OCI-LY1 (cell line): Measurements from ENCODE around the gene RIPK4.

Source experiments
- H2AFZ ChIP-seq: fragments of 200-600 bp; sonication (generic), shearing (Covaris generic); 2 replicates; pipeline ENCODE4 v1.6.0; 2014; ENCODE audit warnings: antibody characterized with exemption, mild to moderate bottlenecking, low read length
- H3F3A ChIP-seq: fragments of 200-600 bp; sonication (generic), shearing (Covaris generic); 2 replicates; pipeline ENCODE4 v1.6.0; 2014; ENCODE audit warnings: mild to moderate bottlenecking, antibody characterized with exemption, low read length, moderate library complexity; ENCODE audit not compliant: insufficient read depth
- H3K27ac ChIP-seq: fragments of 200-600 bp; sonication (generic); 2 replicates; pipeline ENCODE4 v1.5.1; 2014; ENCODE audit warnings: low read length, mixed run types, mild to moderate bottlenecking, low read depth; ENCODE audit not compliant: poor library complexity, severe bottlenecking
- H3K27me3 ChIP-seq: fragments of 200-600 bp; sonication (generic); 2 replicates; pipeline ENCODE4 v1.6.0; 2014; ENCODE audit warnings: antibody characterized with exemption, mild to moderate bottlenecking, low read length, moderate library complexity; ENCODE audit not compliant: insufficient read depth
- H3K36me3 ChIP-seq: fragments of 200-600 bp; sonication (generic); 2 replicates; pipeline ENCODE4 v1.6.1; 2014; ENCODE audit warnings: mild to moderate bottlenecking, antibody characterized with exemption, low read length, moderate library complexity, mixed read lengths; ENCODE audit not compliant: insufficient read depth
- H3K4me1 ChIP-seq: fragments of 200-600 bp; sonication (generic); 2 replicates; pipeline ENCODE4 v1.5.1; 2014; ENCODE audit warnings: mild to moderate bottlenecking, low read length, moderate library complexity; ENCODE audit not compliant: insufficient read depth, severe bottlenecking
- H3K4me2 ChIP-seq: fragments of 200-600 bp; sonication (generic), shearing (Covaris generic); 2 replicates; pipeline ENCODE4 v1.6.1; 2014; ENCODE audit warnings: low read length
- H3K4me3 ChIP-seq: fragments of 200-600 bp; sonication (generic); 2 replicates; pipeline ENCODE4 v1.5.1; 2014; ENCODE audit warnings: low read length, low read depth, mild to moderate bottlenecking, mixed read lengths; ENCODE audit not compliant: poor library complexity, severe bottlenecking
- H3K79me2 ChIP-seq: fragments of 200-600 bp; shearing (Covaris generic); 2 replicates; pipeline ENCODE4 v1.6.1; 2016; ENCODE audit warnings: mixed run types, low read length, mixed read lengths; ENCODE audit not compliant: insufficient read depth
- H3K9ac ChIP-seq: fragments of 200-600 bp; sonication (generic), shearing (Covaris generic); 2 replicates; pipeline ENCODE4 v1.6.1; 2014; ENCODE audit warnings: mild to moderate bottlenecking, low read length, mixed read lengths
- H3K9me2 ChIP-seq: fragments of 200-600 bp; sonication (generic), shearing (Covaris generic); 2 replicates; pipeline ENCODE4 v1.6.1; 2014; ENCODE audit warnings: low read depth, mild to moderate bottlenecking, low read length, mixed read lengths
- H3K9me3 ChIP-seq: fragments of 200-600 bp; shearing (Covaris generic); 2 replicates; pipeline ENCODE4 v1.6.1; 2014; ENCODE audit warnings: low read length, mixed read lengths
- H4K20me1 ChIP-seq: fragments of 200-600 bp; sonication (generic), shearing (Covaris generic); 2 replicates; pipeline ENCODE4 v1.6.0; 2016; ENCODE audit warnings: mild to moderate bottlenecking, low read length; ENCODE audit not compliant: insufficient read depth
- EZH2 ChIP-seq: fragments of 200-600 bp; sonication (generic), shearing (Covaris generic); IDR thresholded peaks from 2 replicates; pipeline ENCODE4 v1.8.0; 2017; ENCODE audit warnings: borderline replicate concordance, mixed run types, mild to moderate bottlenecking, antibody characterized with exemption, low read length, moderate library complexity, mixed read lengths
- TF ChIP-seq, protein P1 (sequence below): fragments of 200-600 bp; sonication (generic), shearing (Covaris generic); IDR thresholded peaks from 2 replicates; pipeline ENCODE4 v1.5.1; 2017; ENCODE audit warnings: mild to moderate bottlenecking, antibody characterized with exemption, low read length, moderate library complexity, mixed read lengths

Gene RIPK4

DNA sequence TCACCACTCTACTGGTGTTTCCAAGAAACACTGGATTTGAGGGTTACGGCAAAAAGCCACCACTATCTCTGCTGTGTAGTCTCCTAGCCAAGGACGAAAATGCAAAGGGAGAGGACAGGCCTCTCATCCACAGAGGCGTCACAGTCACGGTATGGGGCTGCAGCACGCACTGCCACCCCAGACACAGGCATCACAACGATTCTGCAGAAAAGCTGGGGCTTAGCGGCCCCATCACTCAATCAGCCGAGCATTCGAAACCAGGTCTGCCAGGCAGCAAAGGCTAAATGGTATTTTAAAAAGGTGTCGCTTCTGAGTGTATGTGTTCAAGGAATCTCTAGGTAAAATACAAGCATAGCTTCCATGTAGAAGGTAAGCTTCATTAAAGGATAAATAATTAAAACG, 1.4 kb downstream of the RIPK4 start:
- Histone ChIP-seq H3K9me2 (no peaks in the 10 kb centered on the region), H3F3A (no peaks in the 10 kb centered on the region), H3K27me3 (no peaks in the 10 kb centered on the region), H3K36me3 (no peaks in the 10 kb centered on the region), H3K9ac (no peak overlapping the region), H3K27ac (no peak overlapping the region), H3K4me2 (no peak overlapping the region), H3K4me1 (no peaks in the 10 kb centered on the region), H3K9me3 (no peaks in the 10 kb centered on the region), H3K4me3 (no peak overlapping the region), H3K79me2 (no peaks in the 10 kb centered on the region), H4K20me1 (no peaks in the 10 kb centered on the region), H2AFZ (no peak overlapping the region)
- TF ChIP-seq EZH2 = no peak
- TF ChIP-seq, protein P1, sequence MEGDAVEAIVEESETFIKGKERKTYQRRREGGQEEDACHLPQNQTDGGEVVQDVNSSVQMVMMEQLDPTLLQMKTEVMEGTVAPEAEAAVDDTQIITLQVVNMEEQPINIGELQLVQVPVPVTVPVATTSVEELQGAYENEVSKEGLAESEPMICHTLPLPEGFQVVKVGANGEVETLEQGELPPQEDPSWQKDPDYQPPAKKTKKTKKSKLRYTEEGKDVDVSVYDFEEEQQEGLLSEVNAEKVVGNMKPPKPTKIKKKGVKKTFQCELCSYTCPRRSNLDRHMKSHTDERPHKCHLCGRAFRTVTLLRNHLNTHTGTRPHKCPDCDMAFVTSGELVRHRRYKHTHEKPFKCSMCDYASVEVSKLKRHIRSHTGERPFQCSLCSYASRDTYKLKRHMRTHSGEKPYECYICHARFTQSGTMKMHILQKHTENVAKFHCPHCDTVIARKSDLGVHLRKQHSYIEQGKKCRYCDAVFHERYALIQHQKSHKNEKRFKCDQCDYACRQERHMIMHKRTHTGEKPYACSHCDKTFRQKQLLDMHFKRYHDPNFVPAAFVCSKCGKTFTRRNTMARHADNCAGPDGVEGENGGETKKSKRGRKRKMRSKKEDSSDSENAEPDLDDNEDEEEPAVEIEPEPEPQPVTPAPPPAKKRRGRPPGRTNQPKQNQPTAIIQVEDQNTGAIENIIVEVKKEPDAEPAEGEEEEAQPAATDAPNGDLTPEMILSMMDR = no peak

DNA sequence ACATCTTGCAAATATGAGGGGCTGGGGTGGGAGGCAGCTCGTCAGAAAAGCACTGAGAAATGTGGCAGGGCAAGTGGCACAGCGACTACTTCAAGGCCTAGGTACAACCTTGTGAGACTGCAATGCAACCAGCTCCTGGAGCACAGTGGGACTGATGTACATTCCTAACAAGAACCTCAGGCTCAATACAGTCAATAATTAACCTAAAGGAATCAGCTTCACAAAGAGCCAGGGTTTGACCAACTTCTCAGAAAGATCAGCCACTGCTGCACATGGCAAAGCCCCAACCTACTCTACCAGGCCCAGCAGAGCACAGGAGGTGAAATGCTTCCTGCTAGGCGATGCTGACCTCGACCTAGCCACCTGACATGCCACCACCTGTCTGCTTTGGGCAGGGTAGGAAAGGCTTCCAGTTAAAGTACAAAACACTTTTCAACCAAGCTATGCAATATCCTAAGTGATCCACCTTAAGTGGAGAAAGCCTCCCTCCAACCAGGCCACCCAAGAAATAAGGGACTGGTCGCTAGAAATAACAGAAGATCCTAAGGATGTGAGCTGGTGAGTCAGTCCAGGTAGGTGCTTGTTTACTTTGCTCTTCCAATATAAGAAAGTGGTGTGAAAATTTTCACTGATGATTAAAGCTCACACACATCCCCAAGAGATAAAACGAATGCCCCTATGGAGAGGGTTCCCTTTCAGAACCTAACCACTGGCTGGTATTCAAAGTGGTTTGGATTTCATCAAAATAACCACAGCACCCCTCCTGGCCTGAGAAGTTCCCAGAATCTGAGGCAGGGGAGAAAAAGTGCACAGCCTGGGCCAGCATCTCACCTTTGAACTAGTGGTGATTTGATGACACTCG, 2.1 kb downstream of the RIPK4 start:
- Histone ChIP-seq H3K79me2 (no peaks in the 10 kb centered on the region), H3K4me3 (no peak overlapping the region), H3K9me3 (no peaks in the 10 kb centered on the region), H2AFZ (no peak overlapping the region), H4K20me1 (no peaks in the 10 kb centered on the region), H3F3A (no peaks in the 10 kb centered on the region), H3K27me3 (no peaks in the 10 kb centered on the region), H3K4me2 (no peak overlapping the region), H3K9me2 (no peaks in the 10 kb centered on the region), H3K27ac (no peak overlapping the region), H3K9ac (no peak overlapping the region), H3K36me3 (no peaks in the 10 kb centered on the region), H3K4me1 (no peaks in the 10 kb centered on the region)
- no peak for TF ChIP-seq EZH2
- TF ChIP-seq, protein P1 = no peak

DNA sequence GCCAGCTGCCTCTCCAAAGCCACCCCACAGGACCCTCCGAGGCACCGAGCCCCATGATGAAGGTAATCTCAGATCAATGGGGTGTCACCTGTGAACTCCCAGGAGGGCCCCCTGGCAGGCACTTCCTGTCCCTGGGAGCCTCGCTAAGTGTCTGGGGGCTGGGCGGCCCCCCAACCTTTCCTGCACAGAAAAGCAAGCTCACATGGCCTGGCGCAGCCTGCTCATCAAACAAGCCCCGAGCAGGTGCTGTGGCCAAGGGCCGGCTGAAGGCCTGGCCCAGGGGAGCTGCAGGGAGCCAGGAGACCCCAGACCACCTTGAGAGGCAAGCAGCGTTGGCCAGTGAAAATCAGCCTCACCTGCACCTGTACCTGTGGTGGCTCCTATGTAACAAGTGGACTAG, 2.9 kb downstream of the RIPK4 start:
- Histone ChIP-seq H2AFZ (no peak overlapping the region), H3K4me3 (no peak overlapping the region), H3K27ac (no peak overlapping the region), H3K9me3 (no peaks in the 10 kb centered on the region), H3K36me3 (no peaks in the 10 kb centered on the region), H3K4me1 (no peaks in the 10 kb centered on the region), H3K9ac (no peak overlapping the region), H3K27me3 (no peaks in the 10 kb centered on the region), H3K9me2 (no peaks in the 10 kb centered on the region), H3F3A (no peaks in the 10 kb centered on the region), H3K79me2 (no peaks in the 10 kb centered on the region), H3K4me2 (no peak overlapping the region), H4K20me1 (no peaks in the 10 kb centered on the region)
- no peak for TF ChIP-seq EZH2
- TF ChIP-seq, protein P1 = no peak
